B cell (primary cell): ENCODE data around the gene IFIT2.

ENCODE experiments used
- CTCF ChIP-seq: fragments of 200-600 bp; IDR thresholded peaks from one replicate; pipeline ENCODE4 v1.8.0; 2022; ENCODE audit warnings: antibody characterized with exemption, mild to moderate bottlenecking
- EZH2 ChIP-seq: IDR thresholded peaks from 2 replicates; pipeline ENCODE4 v1.6.1; 2012; ENCODE audit warnings: borderline replicate concordance, low read depth, mild to moderate bottlenecking, moderate library complexity, low read length; ENCODE audit not compliant: insufficient read depth, poor library complexity, severe bottlenecking

- no peak for TF ChIP-seq EZH2
- no peak for TF ChIP-seq CTCF
Measured at GRCh38 chr10:89275383-89275782, 26.5 kb upstream of the IFIT2 start.
